ENCODE results near the gene CD151. TPM values are rescaled to one million over a fixed set of nuclear protein-coding genes. Genes with fewer than 3 reads are reported as not detected.

Gene CD151
- polyA plus RNA-seq, 1 donor (not counting 4 experiments of a cell fraction or from before 2014, with no cell fraction given), result 434 TPM

DNA sequence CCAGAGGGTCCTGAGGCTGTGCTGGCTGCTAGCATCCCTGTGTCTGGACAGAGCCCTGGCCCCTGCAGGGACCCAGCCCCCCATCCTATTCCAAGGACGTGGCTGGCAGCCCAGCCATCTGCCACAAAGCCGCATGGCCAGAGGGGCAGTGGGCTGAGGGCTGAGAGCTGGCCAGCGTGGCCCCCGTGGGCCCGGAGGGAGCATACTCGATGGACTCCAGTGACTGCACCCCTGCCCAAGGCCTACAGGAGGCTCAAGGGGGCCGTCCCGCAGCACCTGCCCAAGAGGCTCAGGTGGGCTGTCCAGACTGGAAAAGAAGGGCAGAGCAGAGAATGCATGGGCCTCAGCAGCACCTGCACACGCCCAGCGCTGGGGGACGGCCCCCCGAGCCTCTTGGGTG, 23.0 kb downstream of the CD151 start:
- H3K36me3 ChIP-seq (ENCODE audit: control insufficient read depth in 2 of 2, extremely low read depth in 1 of 2, insufficient read depth in 2 of 2, low read length in 2 of 2), result peaks cover 6 to 8% of the 10 kb centered on the region in 2 experiments
- peaks cover 11% of the 10 kb centered on the region for H4K20me1 ChIP-seq (ENCODE audit: control insufficient read depth, extremely low read depth, insufficient read depth, low read length)
- no peak overlapping the region for H3K27ac ChIP-seq (ENCODE audit: control insufficient read depth, insufficient read depth, low read length)
- H3K9me1 ChIP-seq (ENCODE audit: control insufficient read depth, extremely low read depth, insufficient read depth, low read length), result no peaks in the 10 kb centered on the region
- TF ChIP-seq, protein P1, sequence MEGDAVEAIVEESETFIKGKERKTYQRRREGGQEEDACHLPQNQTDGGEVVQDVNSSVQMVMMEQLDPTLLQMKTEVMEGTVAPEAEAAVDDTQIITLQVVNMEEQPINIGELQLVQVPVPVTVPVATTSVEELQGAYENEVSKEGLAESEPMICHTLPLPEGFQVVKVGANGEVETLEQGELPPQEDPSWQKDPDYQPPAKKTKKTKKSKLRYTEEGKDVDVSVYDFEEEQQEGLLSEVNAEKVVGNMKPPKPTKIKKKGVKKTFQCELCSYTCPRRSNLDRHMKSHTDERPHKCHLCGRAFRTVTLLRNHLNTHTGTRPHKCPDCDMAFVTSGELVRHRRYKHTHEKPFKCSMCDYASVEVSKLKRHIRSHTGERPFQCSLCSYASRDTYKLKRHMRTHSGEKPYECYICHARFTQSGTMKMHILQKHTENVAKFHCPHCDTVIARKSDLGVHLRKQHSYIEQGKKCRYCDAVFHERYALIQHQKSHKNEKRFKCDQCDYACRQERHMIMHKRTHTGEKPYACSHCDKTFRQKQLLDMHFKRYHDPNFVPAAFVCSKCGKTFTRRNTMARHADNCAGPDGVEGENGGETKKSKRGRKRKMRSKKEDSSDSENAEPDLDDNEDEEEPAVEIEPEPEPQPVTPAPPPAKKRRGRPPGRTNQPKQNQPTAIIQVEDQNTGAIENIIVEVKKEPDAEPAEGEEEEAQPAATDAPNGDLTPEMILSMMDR (optimal IDR thresholded peaks at IDR 0.05 in 1 of 3, IDR thresholded peaks at IDR 0.05 in 1 of 3, conservative IDR thresholded peaks at IDR 0.05 in 1 of 3; ENCODE audit: extremely low read depth in 1 of 3, insufficient read depth in 2 of 3, low read length in 3 of 3), result no peak
- TF ChIP-seq EZH2 (IDR thresholded peaks at IDR 0.05; ENCODE audit: low read length), result no peak
- H3K9me3 ChIP-seq (ENCODE audit: control insufficient read depth, low read depth, low read length), result no peaks in the 10 kb centered on the region
- no peaks in the 10 kb centered on the region for H3K27me3 ChIP-seq (ENCODE audit: control insufficient read depth, extremely low read depth, insufficient read depth, low read length)
- DNase-seq (ENCODE audit: low read depth, low spot score) (no peak), FAIRE-seq (no peak)
- no peaks in the 10 kb centered on the region for H3K79me2 ChIP-seq (ENCODE audit: control insufficient read depth, insufficient read depth, low read length)
- H3K4me2 ChIP-seq (ENCODE audit: control insufficient read depth, extremely low read depth, insufficient read depth, low read depth, low read length), result no peak overlapping the region
- no peak overlapping the region for H3K4me3 ChIP-seq (ENCODE audit: control insufficient read depth in 2 of 3, extremely low read depth in 1 of 3, insufficient read depth in 2 of 3, low read depth in 1 of 3, low read length in 3 of 3)
- H2AFZ ChIP-seq (ENCODE audit: control insufficient read depth, low read length), result no peak overlapping the region
- no peak overlapping the region for H3K9ac ChIP-seq (ENCODE audit: control insufficient read depth, extremely low read depth, insufficient read depth, low read length)
- peaks cover 4% of the 10 kb centered on the region for H3K4me1 ChIP-seq (ENCODE audit: control insufficient read depth, extremely low read depth, insufficient read depth, low read length)
- dilution Hi-C loops (cut with MboI; ENCODE audit: extremely low pct_ligation_motif_present, low sequenced_read_pairs), result no loop called here

DNA sequence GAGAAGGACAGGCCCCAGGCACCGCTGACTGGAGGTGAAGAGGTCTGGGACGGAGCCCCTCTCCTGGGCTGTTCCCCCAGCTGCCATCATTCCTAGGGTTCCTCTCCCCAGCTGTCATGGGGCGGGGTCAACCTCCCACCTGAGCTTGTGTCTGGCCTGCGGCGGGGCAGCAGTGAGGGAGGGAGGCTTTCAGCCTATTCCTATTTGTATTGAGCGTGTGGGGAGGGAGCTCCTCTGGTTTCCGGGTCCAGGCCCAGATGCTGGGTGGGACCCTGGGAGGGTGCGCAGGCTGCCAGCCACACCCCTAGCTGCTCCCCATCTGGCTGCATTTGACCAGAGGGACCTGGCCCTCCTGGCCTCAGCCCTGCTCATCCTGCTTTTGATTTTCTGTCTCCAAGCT, 23.6 kb downstream of the CD151 start:
- dilution Hi-C loops (cut with MboI; ENCODE audit: extremely low pct_ligation_motif_present, low sequenced_read_pairs), result no loop called here
- H3K79me2 ChIP-seq (ENCODE audit: control insufficient read depth, insufficient read depth, low read length), result no peaks in the 10 kb centered on the region
- H3K9me3 ChIP-seq (ENCODE audit: control insufficient read depth, low read depth, low read length), result no peaks in the 10 kb centered on the region
- H3K36me3 ChIP-seq (ENCODE audit: control insufficient read depth in 2 of 2, extremely low read depth in 1 of 2, insufficient read depth in 2 of 2, low read length in 2 of 2), result peaks cover 3 to 8% of the 10 kb centered on the region in 2 experiments
- DNase-seq (ENCODE audit: low read depth, low spot score), result no peak
- H3K27me3 ChIP-seq (ENCODE audit: control insufficient read depth, extremely low read depth, insufficient read depth, low read length), result no peaks in the 10 kb centered on the region
- TF ChIP-seq, protein P1 (optimal IDR thresholded peaks at IDR 0.05 in 1 of 3, IDR thresholded peaks at IDR 0.05 in 1 of 3, conservative IDR thresholded peaks at IDR 0.05 in 1 of 3; ENCODE audit: extremely low read depth in 1 of 3, insufficient read depth in 2 of 3, low read length in 3 of 3), result no peak
- no peak for TF ChIP-seq EZH2 (IDR thresholded peaks at IDR 0.05; ENCODE audit: low read length)
- H3K4me3 ChIP-seq (ENCODE audit: control insufficient read depth in 2 of 3, extremely low read depth in 1 of 3, insufficient read depth in 2 of 3, low read depth in 1 of 3, low read length in 3 of 3), result no peak overlapping the region
- H2AFZ ChIP-seq (ENCODE audit: control insufficient read depth, low read length), result no peak overlapping the region
- no peaks in the 10 kb centered on the region for H3K9me1 ChIP-seq (ENCODE audit: control insufficient read depth, extremely low read depth, insufficient read depth, low read length)
- no peak overlapping the region for H3K4me2 ChIP-seq (ENCODE audit: control insufficient read depth, extremely low read depth, insufficient read depth, low read depth, low read length)
- no peak overlapping the region for H3K9ac ChIP-seq (ENCODE audit: control insufficient read depth, extremely low read depth, insufficient read depth, low read length)
- H3K4me1 ChIP-seq (ENCODE audit: control insufficient read depth, extremely low read depth, insufficient read depth, low read length), result peaks cover 4% of the 10 kb centered on the region
- H4K20me1 ChIP-seq (ENCODE audit: control insufficient read depth, extremely low read depth, insufficient read depth, low read length), result peaks cover 10% of the 10 kb centered on the region
- no peak overlapping the region for H3K27ac ChIP-seq (ENCODE audit: control insufficient read depth, insufficient read depth, low read length)
- no peak for FAIRE-seq
